Activated naive CD8-positive, alpha-beta T cell treated with anti-CD3 and anti-CD28 coated beads, Interleukin-2, amount 50 U/mL, for 24 hours (primary cell): ENCODE data around the gene UAP1L1.

ENCODE experiments used
- ATAC-seq: fragments of 150-1000 bp; cut with Tn5 transposase; one replicate; pipeline ENCODE4 v1.10.0; 2021
- DNase-seq: peaks from one replicate; pipeline ENCODE4 v3.0.0; 2021
- H3K27ac Mint-ChIP-seq: one replicate; pipeline ENCODE4 v1.8.0; 2021; ENCODE audit warnings: mild to moderate bottlenecking, mixed read lengths
- H3K27me3 Mint-ChIP-seq: one replicate; pipeline ENCODE4 v1.8.0; 2021; ENCODE audit warnings: mixed read lengths
- H3K36me3 Mint-ChIP-seq: one replicate; pipeline ENCODE4 v1.8.0; 2021; ENCODE audit warnings: low read depth, mixed read lengths
- H3K4me1 Mint-ChIP-seq: one replicate; pipeline ENCODE4 v1.8.0; 2021; ENCODE audit warnings: mixed read lengths
- H3K4me3 Mint-ChIP-seq: one replicate; pipeline ENCODE4 v1.8.0; 2021; ENCODE audit warnings: mild to moderate bottlenecking, moderate library complexity, mixed read lengths
- H3K9me3 Mint-ChIP-seq: one replicate; pipeline ENCODE4 v1.8.0; 2021; ENCODE audit warnings: mixed read lengths

UAP1L1 gene

DNA sequence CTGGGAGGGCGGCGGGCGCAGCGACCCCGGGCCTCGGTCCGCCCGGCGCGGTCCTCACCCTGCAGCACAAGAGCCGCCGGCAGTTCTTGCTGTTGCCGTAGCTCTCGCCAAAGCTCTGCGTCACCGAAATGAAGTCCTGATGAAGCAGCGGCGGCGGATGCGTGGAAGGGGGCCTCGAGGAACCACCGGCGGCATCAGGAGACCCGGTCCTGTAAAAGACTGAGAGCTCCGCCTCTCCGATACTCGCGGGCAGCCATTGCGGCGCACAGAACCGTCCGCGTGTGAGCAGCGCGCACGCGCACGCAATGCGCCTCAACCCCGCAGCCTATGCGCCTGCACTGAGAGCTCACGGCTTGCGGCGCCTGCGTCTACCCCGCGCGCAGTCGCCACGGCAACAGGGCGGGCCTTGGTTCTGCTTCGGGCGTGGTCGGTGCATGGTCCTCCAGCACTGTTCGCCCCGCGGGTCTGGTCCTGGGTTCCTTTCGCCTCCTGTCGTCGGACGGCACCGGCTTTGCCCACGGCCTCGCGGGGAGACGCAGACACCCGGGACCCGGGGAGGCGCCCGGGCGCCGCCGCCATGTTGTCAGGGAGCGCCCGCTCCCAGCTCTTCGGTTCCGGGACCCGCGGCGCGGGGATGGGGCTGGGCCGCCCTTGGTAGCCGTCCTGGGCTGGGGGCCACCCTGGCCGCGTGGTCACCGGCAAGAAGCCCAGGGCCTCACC, 52.3 kb downstream of the UAP1L1 start:
- Mint-ChIP-seq H3K4me3 (peak overlapping the region; percentile 91), H3K36me3 (peaks cover 12% of the 10 kb centered on the region), H3K4me1 (peaks cover 25% of the 10 kb centered on the region), H3K27ac (peak overlapping the region; percentile 82), H3K9me3 (no peaks in the 10 kb centered on the region), H3K27me3 (peaks cover 10% of the 10 kb centered on the region)
- peak; percentile 98 for ATAC-seq
- peak; percentile 90 for DNase-seq

DNA sequence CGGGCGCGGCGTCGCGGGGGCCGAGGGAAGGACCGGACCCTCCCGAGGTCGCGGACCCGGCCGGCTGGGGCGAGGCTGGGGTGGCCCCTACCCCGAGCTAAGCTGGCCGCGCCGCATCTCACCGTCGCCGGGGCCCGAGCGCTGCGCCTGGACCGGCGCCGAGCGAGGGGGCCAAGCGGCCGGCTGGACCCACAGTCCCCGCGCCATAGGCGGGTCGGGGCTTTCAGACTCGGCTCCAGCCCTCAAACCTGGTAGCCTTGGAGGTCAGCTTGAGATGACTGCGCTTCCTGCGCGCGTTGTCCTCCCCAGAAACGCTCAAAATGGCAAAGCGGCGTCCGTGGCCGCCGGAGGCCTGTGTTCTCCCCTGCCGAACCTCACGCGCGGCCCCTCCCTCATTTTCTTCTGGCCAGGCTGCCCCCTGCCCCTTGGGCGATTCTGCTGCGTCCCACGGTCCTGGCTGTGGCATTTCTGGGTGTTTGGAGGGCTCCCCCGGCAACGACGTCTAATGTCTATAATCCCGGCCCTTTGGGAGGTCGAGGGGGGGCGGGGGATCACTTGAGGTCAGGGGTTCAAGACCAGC, 52.9 kb downstream of the UAP1L1 start:
- peak overlapping the region; percentile 76 for H3K27ac Mint-ChIP-seq
- peak; percentile 4 for ATAC-seq

More for the DNA sequence above, 52.9 kb downstream of the UAP1L1 start:
- Mint-ChIP-seq H3K27me3 (peaks cover 16% of the 10 kb centered on the region), H3K4me1 (peaks cover 25% of the 10 kb centered on the region), H3K4me3 (peak overlapping the region; percentile 80), H3K36me3 (peaks cover 12% of the 10 kb centered on the region), H3K9me3 (no peaks in the 10 kb centered on the region)
- no peak for DNase-seq
